ENCODE measurements around the gene DNAH8. TPM values are rescaled to one million over a fixed set of nuclear protein-coding genes. Genes with fewer than 3 reads are reported as not detected.

The DNAH8 gene
- total RNA-seq, 1 experiment from 2014 or later: 0.15 TPM

- no peak overlapping the region for H3K9ac ChIP-seq (ENCODE audit: low read length)
- CTCF ChIA-PET: interaction anchor here (0.6 kb wide), 1 partner anchor 38 kb away, joined by 3 read pairs; no protein-coding TSS in a partner anchor
- ATAC-seq: no peak
These were observed 128.7 kb downstream of the DNAH8 start for GRCh38 chr6:38843798-38844197.

GRCh38 chr6:38845931-38846330, 130.8 kb downstream of the DNAH8 start:
- DNase-seq (no peak), ATAC-seq (no peak)
- Histone ChIP-seq H3K79me2 (ENCODE audit: low read length) (no peaks in the 10 kb centered on the region), H3K4me3 (ENCODE audit: low read length) (no peak overlapping the region), H3K9me2 (replicated peaks; ENCODE audit: low read length) (no peaks in the 10 kb centered on the region), H3K9ac (ENCODE audit: low read length) (no peak overlapping the region), H3K4me2 (ENCODE audit: low read length) (no peak overlapping the region), H3K9me3 (ENCODE audit: low read length) (no peaks in the 10 kb centered on the region), H4K20me1 (ENCODE audit: low read length) (no peaks in the 10 kb centered on the region), H3K36me3 (ENCODE audit: low read depth, low read length) (no peaks in the 10 kb centered on the region), H3K4me1 (ENCODE audit: insufficient read depth, low read length) (peaks cover 16% of the 10 kb centered on the region), H3F3A (ENCODE audit: low read length, unreplicated experiment) (no peaks in the 10 kb centered on the region), H2AFZ (ENCODE audit: low read length) (no peak overlapping the region), H3K27ac (ENCODE audit: low read length) (no peak overlapping the region), H3K27me3 (ENCODE audit: low read length) (0 out of 2 replicates have a peak, but pooled peaks cover 4% of the 10 kb centered on the region)
- TF ChIP-seq, protein P1, sequence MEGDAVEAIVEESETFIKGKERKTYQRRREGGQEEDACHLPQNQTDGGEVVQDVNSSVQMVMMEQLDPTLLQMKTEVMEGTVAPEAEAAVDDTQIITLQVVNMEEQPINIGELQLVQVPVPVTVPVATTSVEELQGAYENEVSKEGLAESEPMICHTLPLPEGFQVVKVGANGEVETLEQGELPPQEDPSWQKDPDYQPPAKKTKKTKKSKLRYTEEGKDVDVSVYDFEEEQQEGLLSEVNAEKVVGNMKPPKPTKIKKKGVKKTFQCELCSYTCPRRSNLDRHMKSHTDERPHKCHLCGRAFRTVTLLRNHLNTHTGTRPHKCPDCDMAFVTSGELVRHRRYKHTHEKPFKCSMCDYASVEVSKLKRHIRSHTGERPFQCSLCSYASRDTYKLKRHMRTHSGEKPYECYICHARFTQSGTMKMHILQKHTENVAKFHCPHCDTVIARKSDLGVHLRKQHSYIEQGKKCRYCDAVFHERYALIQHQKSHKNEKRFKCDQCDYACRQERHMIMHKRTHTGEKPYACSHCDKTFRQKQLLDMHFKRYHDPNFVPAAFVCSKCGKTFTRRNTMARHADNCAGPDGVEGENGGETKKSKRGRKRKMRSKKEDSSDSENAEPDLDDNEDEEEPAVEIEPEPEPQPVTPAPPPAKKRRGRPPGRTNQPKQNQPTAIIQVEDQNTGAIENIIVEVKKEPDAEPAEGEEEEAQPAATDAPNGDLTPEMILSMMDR (conservative IDR thresholded peaks at IDR 0.05; ENCODE audit: low read depth, low read length): no peak
- TF ChIP-seq EZH2 (IDR thresholded peaks at IDR 0.05; ENCODE audit: low read length, unreplicated experiment) (no peak), EZH2phosphoT487 (IDR thresholded peaks at IDR 0.05; ENCODE audit: borderline replicate concordance, low read length) (no peak)
- intact Hi-C loops (cut with micrococcal nuclease): no loop called here
- BruUV-seq (replicated peaks): no TSS peak
- ChIA-PET POLR2A (ENCODE audit: unreplicated experiment) (interaction anchor here (0.7 kb wide), 1 partner anchor 55 kb away, joined by 4 read pairs; no protein-coding TSS in a partner anchor), CTCF (no interaction called here)

More at GRCh38 chr6:38843798-38844197, 128.7 kb downstream of the DNAH8 start:
- TF ChIP-seq EZH2 (IDR thresholded peaks at IDR 0.05; ENCODE audit: low read length, unreplicated experiment) (no peak), EZH2phosphoT487 (IDR thresholded peaks at IDR 0.05; ENCODE audit: borderline replicate concordance, low read length) (no peak)
- TF ChIP-seq, protein P1 (conservative IDR thresholded peaks at IDR 0.05; ENCODE audit: low read depth, low read length): no peak
- POLR2A ChIA-PET (ENCODE audit: unreplicated experiment): interaction anchor here (0.6 kb wide), 1 partner anchor 21 kb away, joined by 6 read pairs; no protein-coding TSS in a partner anchor
- peaks cover 16% of the 10 kb centered on the region for H3K4me1 ChIP-seq (ENCODE audit: insufficient read depth, low read length)
- intact Hi-C loops (cut with micrococcal nuclease): no loop called here
- H3K4me2 ChIP-seq (ENCODE audit: low read length): no peak overlapping the region
- DNase-seq: no peak
- no peaks in the 10 kb centered on the region for H4K20me1 ChIP-seq (ENCODE audit: low read length)
- H3K9me3 ChIP-seq (ENCODE audit: low read length): no peaks in the 10 kb centered on the region
- H3K27me3 ChIP-seq (ENCODE audit: low read length): no peaks in the 10 kb centered on the region
- no peak overlapping the region for H2AFZ ChIP-seq (ENCODE audit: low read length)
- H3F3A ChIP-seq (ENCODE audit: low read length, unreplicated experiment): no peaks in the 10 kb centered on the region
- H3K36me3 ChIP-seq (ENCODE audit: low read depth, low read length): no peaks in the 10 kb centered on the region
- no peak overlapping the region for H3K27ac ChIP-seq (ENCODE audit: low read length)
- H3K79me2 ChIP-seq (ENCODE audit: low read length): no peaks in the 10 kb centered on the region
- H3K9me2 ChIP-seq (replicated peaks; ENCODE audit: low read length): no peaks in the 10 kb centered on the region
- no TSS peak for BruUV-seq (replicated peaks)
- no peak overlapping the region for H3K4me3 ChIP-seq (ENCODE audit: low read length)

GRCh38 chr6:38846361-38846760, 131.2 kb downstream of the DNAH8 start:
- Histone ChIP-seq H4K20me1 (ENCODE audit: low read length) (no peaks in the 10 kb centered on the region), H3K79me2 (ENCODE audit: low read length) (no peaks in the 10 kb centered on the region), H2AFZ (ENCODE audit: low read length) (no peak overlapping the region), H3K4me1 (ENCODE audit: insufficient read depth, low read length) (peaks cover 16% of the 10 kb centered on the region), H3K4me2 (ENCODE audit: low read length) (peak overlapping the region; percentile 18; the same call in 1 of the 2 replicates), H3K9ac (ENCODE audit: low read length) (no peak overlapping the region), H3K27ac (ENCODE audit: low read length) (peak overlapping the region; percentile 24), H3K9me3 (ENCODE audit: low read length) (no peaks in the 10 kb centered on the region), H3K27me3 (ENCODE audit: low read length) (0 out of 2 replicates have a peak, but pooled peaks cover 4% of the 10 kb centered on the region), H3K36me3 (ENCODE audit: low read depth, low read length) (no peaks in the 10 kb centered on the region), H3F3A (ENCODE audit: low read length, unreplicated experiment) (no peaks in the 10 kb centered on the region), H3K9me2 (replicated peaks; ENCODE audit: low read length) (no peaks in the 10 kb centered on the region), H3K4me3 (ENCODE audit: low read length) (no peak overlapping the region)
- intact Hi-C loops (cut with micrococcal nuclease): no loop called here
- DNase-seq (no peak), ATAC-seq (no peak)
- ChIA-PET POLR2A (ENCODE audit: unreplicated experiment) (no interaction called here), CTCF (no interaction called here)
- no peak for TF ChIP-seq EZH2phosphoT487 (IDR thresholded peaks at IDR 0.05; ENCODE audit: borderline replicate concordance, low read length)
- BruUV-seq (replicated peaks): no TSS peak
